GM12865 (cell line): ENCODE results near the gene C13orf46.

ENCODE experiments used
- DNase-seq: peaks from one replicate; pipeline ENCODE4 v3.0.0; 2010; ENCODE audit warnings: low read depth
- H3K4me3 ChIP-seq: 2 replicates; pipeline ENCODE4 v1.5.1; 2011; ENCODE audit warnings: mild to moderate bottlenecking, low read depth, low read length, control low read depth
- CTCF ChIP-seq: IDR thresholded peaks from 2 replicates; pipeline ENCODE4 v1.5.1; 2011; ENCODE audit warnings: low read length, control low read depth, low read depth, inconsistent platforms; ENCODE audit not compliant: insufficient read depth; ENCODE audit errors: missing control alignments

The C13orf46 gene

DNA sequence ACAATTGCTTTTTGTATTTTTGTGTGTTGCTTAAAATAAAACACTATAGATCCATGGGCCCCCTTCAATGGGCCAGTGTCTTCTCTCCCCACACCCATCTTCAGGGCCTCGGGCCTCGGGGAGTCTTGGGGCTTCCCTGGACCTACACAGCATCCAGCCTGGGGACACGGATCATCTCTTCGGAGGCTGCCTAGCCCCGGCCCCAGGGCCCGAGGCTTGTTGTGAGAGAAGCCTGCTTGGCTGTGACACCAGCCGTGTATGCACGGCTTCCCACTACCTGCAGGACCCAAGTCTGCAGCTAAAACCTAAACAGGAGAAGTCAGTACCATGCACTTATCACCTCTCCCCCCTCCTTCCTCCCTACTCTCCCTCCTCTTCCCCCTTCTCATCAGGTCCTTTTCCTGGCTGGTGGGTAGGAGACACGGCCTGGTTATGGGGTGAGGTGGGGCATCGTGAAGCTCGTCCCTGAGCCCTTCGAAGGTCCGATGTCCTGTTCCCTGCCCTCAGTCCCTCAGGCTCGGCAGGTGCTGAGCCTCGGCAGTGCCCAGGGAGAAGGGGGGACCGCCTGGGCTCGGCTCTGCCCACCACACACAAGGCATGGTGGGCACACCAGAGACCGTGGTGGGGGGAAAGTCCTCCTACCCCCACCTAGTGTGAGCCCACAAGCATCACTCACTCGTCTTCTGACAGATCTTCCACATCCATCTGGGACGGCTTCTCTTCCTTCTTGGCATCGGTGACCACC lies 9.5 kb downstream of the C13orf46 start:
- DNase-seq = no peak
- H3K4me3 ChIP-seq = no peak overlapping the region
- no peak for TF ChIP-seq CTCF

- DNase-seq = no peak
- no peak for TF ChIP-seq CTCF
- no peak overlapping the region for H3K4me3 ChIP-seq
These were observed 10.5 kb downstream of the C13orf46 start for GRCh38 chr13:113963376-113963775.

- TF ChIP-seq CTCF = no peak
- no peak overlapping the region for H3K4me3 ChIP-seq
- DNase-seq = no peak
These were observed 10.9 kb downstream of the C13orf46 start for GRCh38 chr13:113962975-113963374.

GRCh38 chr13:113962386-113962785 lies 11.5 kb downstream of the C13orf46 start:
- no peak for TF ChIP-seq CTCF

GRCh38 chr13:113960276-113960948 lies 13.5 kb downstream of the C13orf46 start:
- DNase-seq = no peak
- no peak for TF ChIP-seq CTCF

More at GRCh38 chr13:113962386-113962785, 11.5 kb downstream of the C13orf46 start:
- H3K4me3 ChIP-seq = no peak overlapping the region
- no peak for DNase-seq

DNA sequence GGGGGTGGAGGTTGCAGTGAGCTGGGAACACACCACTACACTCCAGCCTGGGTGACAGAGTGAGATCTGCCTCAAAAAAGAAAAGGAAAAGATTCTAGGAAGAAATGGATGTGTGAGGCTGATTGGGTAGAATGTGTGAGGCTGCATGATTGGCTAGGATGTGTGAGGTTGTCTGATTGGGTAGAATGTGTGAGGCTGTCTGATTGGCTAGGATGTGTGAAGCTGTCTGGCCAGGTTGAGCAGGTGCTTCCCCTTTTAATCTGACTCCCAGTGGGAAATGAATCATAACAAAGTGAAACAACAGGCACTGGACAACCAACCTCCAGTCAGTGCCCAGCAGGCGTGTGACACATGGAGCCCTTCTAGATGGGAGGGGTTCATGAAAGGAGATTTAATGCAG lies 14.7 kb downstream of the C13orf46 start:
- H3K4me3 ChIP-seq = no peak overlapping the region
- TF ChIP-seq CTCF = no peak
- no peak for DNase-seq

More at GRCh38 chr13:113960276-113960948, 13.5 kb downstream of the C13orf46 start:
- no peak overlapping the region for H3K4me3 ChIP-seq

GRCh38 chr13:113958373-113958772 lies 15.5 kb downstream of the C13orf46 start:
- H3K4me3 ChIP-seq = no peak overlapping the region
- no peak for TF ChIP-seq CTCF
- no peak for DNase-seq
